Effector memory CD8-positive, alpha-beta T cell (primary cell): ENCODE measurements around the gene CREB3L4.
A peak's percentile ranks its signal among the peaks of the same experiment; 100 is the strongest.
"Not testable (repeated sequence)": the region's sequence is repeated elsewhere in the genome, so short reads cannot be mapped to it uniquely, and the experiment has no call there.

Experiments used
- ATAC-seq: fragments of 150-1000 bp; cut with Tn5 transposase; replicated peaks from 2 replicates; pipeline ENCODE4 v1.10.0; 2021; ENCODE audit warnings: mild to moderate bottlenecking, moderate library complexity
- DNase-seq, 3 experiments: peaks; one replicate each; pipeline ENCODE4 v3.0.0; 2021
- H3K27ac Mint-ChIP-seq, 2 donors: one replicate each; pipeline ENCODE4 v1.8.0; 2022; ENCODE audit warnings: mild to moderate bottlenecking in 2 of 2, mixed read lengths in 2 of 2, moderate library complexity in 2 of 2
- H3K27me3 Mint-ChIP-seq, 2 donors: one replicate each; pipeline ENCODE4 v1.8.0; 2022; ENCODE audit warnings: mixed read lengths in 2 of 2
- H3K36me3 Mint-ChIP-seq: one replicate; pipeline ENCODE4 v1.8.0; 2022; ENCODE audit warnings: mild to moderate bottlenecking, moderate library complexity, mixed read lengths; ENCODE audit not compliant: insufficient read depth
- H3K4me1 Mint-ChIP-seq, 2 donors: one replicate each; pipeline ENCODE4 v1.8.0; 2022; ENCODE audit warnings: low read depth in 2 of 2, mixed read lengths in 2 of 2
- H3K4me3 Mint-ChIP-seq, 2 donors: one replicate each; pipeline ENCODE4 v1.8.0; 2022; ENCODE audit warnings: mild to moderate bottlenecking in 2 of 2, mixed read lengths in 2 of 2, moderate library complexity in 2 of 2
- H3K9me3 Mint-ChIP-seq, 2 donors: one replicate each; pipeline ENCODE4 v1.8.0; 2022; ENCODE audit warnings: mixed read lengths in 2 of 2

Gene CREB3L4

DNA sequence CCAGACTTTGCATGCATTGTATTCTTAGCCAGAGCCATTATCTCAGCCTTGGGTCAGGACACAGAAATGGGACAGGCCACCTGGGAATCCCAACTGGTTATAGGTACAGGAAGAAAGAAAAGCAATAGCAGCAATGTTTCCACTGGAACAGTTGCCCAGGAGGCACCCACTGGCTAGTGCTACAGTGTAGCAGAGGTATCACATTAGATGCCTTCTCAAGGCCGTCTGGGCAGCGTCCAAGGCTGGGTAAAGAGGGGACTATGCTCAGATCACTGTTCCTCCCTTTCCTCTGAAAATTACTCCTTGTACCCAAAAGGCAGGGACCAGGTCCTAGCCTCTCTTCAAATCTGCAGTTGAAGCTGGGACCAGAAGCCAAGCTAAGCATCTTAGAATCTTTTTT is 2.6 kb downstream of the CREB3L4 start:
- no peak overlapping the region for H3K4me3 Mint-ChIP-seq
- peaks cover 25% of the 10 kb centered on the region for H3K36me3 Mint-ChIP-seq
- no peaks in the 10 kb centered on the region for H3K27me3 Mint-ChIP-seq
- H3K9me3 Mint-ChIP-seq = no peaks in the 10 kb centered on the region
- peaks cover 24 to 25% of the 10 kb centered on the region in 2 donors for H3K4me1 Mint-ChIP-seq
- no peak for ATAC-seq
- no peak for DNase-seq
- no peak overlapping the region for H3K27ac Mint-ChIP-seq

GRCh38 chr1:153973071-153973470 is 5.4 kb downstream of the CREB3L4 start:
- DNase-seq (no peak), ATAC-seq (no peak)
- Mint-ChIP-seq H3K9me3 (no peaks in the 10 kb centered on the region), H3K4me1 (peaks cover 24% of the 10 kb centered on the region in 2 donors), H3K4me3 (no peak overlapping the region), H3K27me3 (no peaks in the 10 kb centered on the region), H3K36me3 (peaks cover 35% of the 10 kb centered on the region), H3K27ac (peak overlapping the region in 1 of 2 donors; percentile 46)

DNA sequence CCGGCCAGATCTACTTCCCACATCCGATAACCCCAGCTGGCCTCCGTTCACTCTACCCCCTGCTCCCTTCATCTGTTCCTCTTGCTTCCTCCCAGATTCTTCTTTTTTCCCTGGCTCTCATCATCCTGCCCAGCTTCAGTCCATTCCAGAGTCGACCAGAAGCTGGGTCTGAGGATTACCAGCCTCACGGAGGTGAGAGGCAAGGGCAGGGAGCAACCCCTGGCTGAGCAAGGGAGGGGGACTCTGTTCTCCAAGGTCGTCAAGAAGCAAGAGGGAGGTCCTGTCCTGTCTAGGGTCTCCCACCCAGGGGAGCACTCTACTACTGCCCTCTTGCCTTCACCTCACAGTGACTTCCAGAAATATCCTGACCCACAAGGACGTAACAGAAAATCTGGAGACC is 5.8 kb downstream of the CREB3L4 start:
- Mint-ChIP-seq H3K9me3 (no peaks in the 10 kb centered on the region), H3K36me3 (peaks cover 35% of the 10 kb centered on the region), H3K27me3 (no peaks in the 10 kb centered on the region), H3K27ac (no peak overlapping the region), H3K4me3 (no peak overlapping the region), H3K4me1 (peaks cover 25 to 28% of the 10 kb centered on the region in 2 donors)
- ATAC-seq = no peak
- no peak for DNase-seq

GRCh38 chr1:153976819-153977249 is 9.1 kb downstream of the CREB3L4 start:
- Mint-ChIP-seq H3K27me3 (no peaks in the 10 kb centered on the region), H3K9me3 (no peaks in the 10 kb centered on the region), H3K36me3 (peaks cover 35% of the 10 kb centered on the region), H3K27ac (peak overlapping the region; percentile 89 to 94), H3K4me3 (peak overlapping the region; percentile 93 to 95), H3K4me1 (peaks cover 23 to 34% of the 10 kb centered on the region in 2 donors)
- ATAC-seq (no peak), DNase-seq (no peak)

DNA sequence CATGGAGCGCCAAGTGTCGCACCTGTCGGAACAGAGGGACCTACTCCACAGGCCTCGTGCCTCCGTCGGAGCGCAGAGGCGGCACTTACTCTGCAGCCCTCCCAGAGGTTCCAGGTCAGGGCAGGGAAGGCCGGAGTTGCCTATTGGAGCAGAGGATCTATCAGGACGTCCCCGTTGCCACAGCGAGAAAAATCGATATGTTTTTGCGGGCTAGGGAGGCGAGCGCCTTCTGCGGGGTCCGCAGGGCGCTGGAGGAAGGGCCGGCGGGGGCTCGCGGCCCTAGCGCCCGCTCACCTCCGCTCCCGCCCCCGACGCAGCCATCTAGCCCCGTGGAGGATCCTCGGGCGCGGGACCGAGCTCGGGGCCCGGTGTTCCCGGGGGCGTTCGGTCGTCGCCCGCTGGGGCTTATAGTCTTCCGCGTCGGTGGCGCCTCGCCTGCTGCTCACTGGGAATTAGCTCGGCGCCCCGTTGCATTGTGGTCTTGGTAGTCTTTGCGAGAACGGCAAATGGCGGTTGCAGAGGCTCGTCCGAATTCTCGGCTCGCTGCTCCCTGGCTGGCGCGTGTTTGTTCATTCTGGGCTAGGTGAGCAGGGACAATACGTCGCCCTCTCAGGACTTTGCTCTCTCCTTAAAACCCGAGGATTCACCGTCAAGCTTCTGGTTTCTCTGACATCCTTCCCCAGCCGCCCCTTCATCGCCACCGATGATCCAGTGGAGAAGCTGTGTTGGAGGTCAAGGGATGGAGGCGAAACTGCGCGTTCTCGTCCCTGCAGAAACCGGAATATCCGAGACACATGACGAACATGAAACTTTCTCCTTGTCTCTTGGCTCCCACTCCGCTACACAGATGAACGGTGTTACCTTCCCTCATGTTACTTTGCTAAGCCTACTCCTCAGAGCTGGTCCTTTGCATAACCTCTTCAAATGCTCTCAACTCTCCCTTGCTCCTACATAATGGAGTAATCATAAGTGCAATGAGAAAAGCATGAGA is 9.8 kb downstream of the CREB3L4 start, which contains the start of gene JTB:
Gene JTB, minus strand, starts transcription at position 425 of the 991 bp plus-strand sequence. Its CDS starts 422 bp downstream, at position 3.
- Mint-ChIP-seq H3K36me3 (peaks cover 35% of the 10 kb centered on the region), H3K4me3 (peak within 1 kb of the TSS; percentile 93 to 95), H3K27me3 (no peaks in the 10 kb centered on the region), H3K9me3 (no peaks in the 10 kb centered on the region), H3K27ac (peak within 1 kb of the TSS; percentile 89 to 94), H3K4me1 (peaks cover 23 to 30% of the 10 kb centered on the region in 2 donors)
- peak; percentile 97 for ATAC-seq
- DNase-seq = peak; percentile 71 to 74 (median 72)

DNA sequence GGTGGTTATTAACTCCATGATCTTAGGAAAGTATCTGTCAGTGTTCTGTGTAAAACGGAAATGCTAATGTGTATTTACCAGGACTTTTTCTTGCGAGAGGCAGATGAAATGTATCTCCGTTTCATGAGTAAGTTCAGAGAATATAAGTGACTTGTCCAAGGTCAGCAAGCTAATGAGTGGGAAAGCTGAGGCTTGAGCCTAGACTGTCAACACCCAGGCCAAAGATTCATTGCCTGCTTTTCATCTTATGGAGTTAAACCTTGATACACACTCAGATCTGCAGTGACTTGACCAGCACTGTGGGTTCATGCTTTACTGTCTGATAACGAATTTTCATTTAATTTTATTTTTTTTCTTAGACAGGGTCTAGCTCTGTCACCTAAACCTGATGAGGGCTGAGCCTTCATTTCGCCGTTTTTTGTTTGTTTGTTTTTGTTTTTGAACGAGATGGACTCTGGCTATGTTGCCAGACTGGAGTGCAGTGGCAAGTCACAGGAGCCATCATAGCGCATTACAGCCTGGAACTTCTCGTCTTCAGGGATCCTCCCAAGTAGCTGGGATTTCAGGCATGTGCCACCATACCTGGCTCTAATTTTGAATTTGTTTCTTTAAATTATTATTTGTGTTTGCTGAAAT is 10.7 kb downstream of the CREB3L4 start:
- peak overlapping the region; percentile 93 to 95 for H3K4me3 Mint-ChIP-seq
- no peak for ATAC-seq

DNA sequence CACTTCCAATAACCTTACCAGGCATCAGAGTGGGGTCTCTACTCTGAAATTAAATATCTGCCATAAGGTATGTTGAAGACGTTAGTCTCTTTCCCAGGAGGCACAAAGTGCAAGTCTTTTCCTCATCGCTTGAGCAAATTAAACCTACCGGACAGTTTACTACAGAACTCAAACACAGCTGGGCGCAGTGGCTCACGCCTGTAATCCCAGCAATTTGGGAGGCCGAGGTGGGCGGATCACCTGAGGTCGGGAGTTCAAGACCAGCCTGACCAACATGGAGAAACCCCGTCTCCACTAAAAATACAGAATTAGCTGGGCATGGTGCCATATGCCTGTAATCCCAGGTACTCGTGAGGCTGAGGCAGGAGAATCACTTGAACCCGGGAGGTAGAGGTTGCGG is 11.4 kb downstream of the CREB3L4 start:
- DNase-seq, H3K9me3 Mint-ChIP-seq, ATAC-seq, H3K27me3 Mint-ChIP-seq: not testable (repeated sequence)
- Mint-ChIP-seq H3K27ac (peak overlapping the region; percentile 17 to 89), H3K4me1 (peaks cover 23 to 30% of the 10 kb centered on the region in 2 donors), H3K4me3 (peak overlapping the region; percentile 93 to 95), H3K36me3 (peaks cover 30% of the 10 kb centered on the region)

More for the DNA sequence above, 10.7 kb downstream of the CREB3L4 start:
- peaks cover 35% of the 10 kb centered on the region for H3K36me3 Mint-ChIP-seq
- no peaks in the 10 kb centered on the region for H3K9me3 Mint-ChIP-seq
- H3K27ac Mint-ChIP-seq = peak overlapping the region; percentile 89 to 94
- DNase-seq = no peak
- peaks cover 23 to 30% of the 10 kb centered on the region in 2 donors for H3K4me1 Mint-ChIP-seq
- H3K27me3 Mint-ChIP-seq = no peaks in the 10 kb centered on the region

- Mint-ChIP-seq H3K4me1 (peaks cover 8 to 19% of the 10 kb centered on the region in 2 donors), H3K27me3 (peaks cover 9 to 14% of the 10 kb centered on the region in 2 donors)
- H3K4me3 Mint-ChIP-seq, H3K27ac Mint-ChIP-seq, H3K9me3 Mint-ChIP-seq, H3K36me3 Mint-ChIP-seq, DNase-seq, ATAC-seq: not testable (repeated sequence)
Observed at GRCh38 chr1:153981735-153982134, 14.0 kb downstream of the CREB3L4 start.

GRCh38 chr1:153984123-153984894 is 16.6 kb downstream of the CREB3L4 start:
- DNase-seq (no peak), ATAC-seq (no peak)
- Mint-ChIP-seq H3K27me3 (peaks cover 9 to 14% of the 10 kb centered on the region in 2 donors), H3K4me3 (no peak overlapping the region), H3K4me1 (peaks cover 6 to 8% of the 10 kb centered on the region in 2 donors), H3K27ac (no peak overlapping the region), H3K9me3 (no peaks in the 10 kb centered on the region), H3K36me3 (no peaks in the 10 kb centered on the region)

GRCh38 chr1:153985341-153985912 is 17.7 kb downstream of the CREB3L4 start:
- H3K4me1 Mint-ChIP-seq = peaks cover 12 to 16% of the 10 kb centered on the region in 2 donors
- peaks cover 2% of the 10 kb centered on the region for H3K36me3 Mint-ChIP-seq
- H3K9me3 Mint-ChIP-seq = no peaks in the 10 kb centered on the region
- H3K27ac Mint-ChIP-seq = no peak overlapping the region
- ATAC-seq = no peak
- no peak overlapping the region for H3K4me3 Mint-ChIP-seq
- DNase-seq = no peak
- H3K27me3 Mint-ChIP-seq = peaks cover 9 to 14% of the 10 kb centered on the region in 2 donors

DNA sequence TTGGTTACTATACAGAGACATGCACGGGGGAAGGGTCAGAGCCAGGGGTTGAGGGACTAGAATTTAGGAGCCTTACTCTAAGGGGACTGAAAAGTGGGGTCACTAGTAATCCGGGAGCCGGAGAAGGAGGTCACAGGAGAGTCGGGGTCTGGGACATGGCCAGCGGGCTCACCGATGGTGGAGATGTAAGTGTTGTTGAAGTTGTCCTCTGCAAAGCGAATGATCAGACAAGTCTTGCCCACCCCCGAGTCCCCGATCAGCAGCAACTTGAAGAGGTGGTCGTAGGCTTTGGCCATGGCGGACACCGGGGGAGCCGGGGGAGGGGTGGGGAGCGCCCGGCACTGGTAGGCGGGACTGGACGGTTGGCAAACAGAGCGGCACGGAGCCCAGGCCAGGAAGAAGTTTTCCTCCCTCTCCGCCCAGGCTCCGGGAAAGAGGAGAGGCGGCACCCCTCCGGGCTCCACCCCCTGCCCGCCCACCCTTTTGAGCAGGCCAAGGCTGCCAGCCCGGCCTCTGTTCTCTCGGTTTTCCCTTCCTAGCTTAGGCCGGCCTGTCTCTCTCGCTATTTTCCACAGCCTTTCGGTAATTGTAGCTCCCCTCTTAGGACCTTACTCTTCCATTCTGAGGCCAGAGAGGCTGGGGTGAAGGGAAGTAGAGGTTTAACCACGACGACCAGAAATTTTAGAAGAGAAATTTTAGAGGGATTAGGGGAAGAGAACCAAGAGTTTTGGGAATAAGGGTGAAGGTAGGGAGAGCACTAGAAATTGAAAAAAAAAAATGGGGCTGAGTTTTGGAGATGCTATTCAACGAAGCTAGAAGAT is 18.4 kb downstream of the CREB3L4 start, which contains the start of gene RAB13:
Gene RAB13, minus strand, starts transcription at position 399 of the 821 bp plus-strand sequence. Its CDS starts 103 bp downstream, at position 296.
- Mint-ChIP-seq H3K27ac (peak within 1 kb of the TSS; percentile 52 to 74), H3K9me3 (no peaks in the 10 kb centered on the region), H3K36me3 (peaks cover 9% of the 10 kb centered on the region), H3K27me3 (peaks cover 9 to 14% of the 10 kb centered on the region in 2 donors), H3K4me1 (peaks cover 16 to 19% of the 10 kb centered on the region in 2 donors), H3K4me3 (peak within 1 kb of the TSS; percentile 23 to 44)
- no peak for ATAC-seq
- DNase-seq = no peak

DNA sequence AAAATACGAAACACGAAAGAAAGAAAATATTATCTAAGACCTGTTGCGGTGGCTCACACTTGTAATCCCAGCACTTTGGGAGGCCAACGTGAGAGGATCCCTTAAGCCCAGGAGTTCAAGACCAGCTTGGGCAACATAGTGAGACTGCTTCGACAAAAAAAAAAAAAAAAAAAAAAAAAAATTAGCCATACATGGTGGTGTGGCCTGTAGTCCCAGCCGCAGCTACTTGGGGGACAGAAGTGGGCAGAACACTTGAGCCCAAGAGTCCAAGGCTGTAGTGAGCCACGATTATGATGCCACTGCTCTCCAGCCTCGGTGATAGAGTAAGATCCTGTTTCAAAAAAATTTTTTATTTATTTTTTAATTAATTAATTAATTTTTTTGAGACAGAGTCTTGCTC is 19.9 kb downstream of the CREB3L4 start:
- DNase-seq (no peak), ATAC-seq (no peak)
- Mint-ChIP-seq H3K27me3 (peaks cover 9 to 14% of the 10 kb centered on the region in 2 donors), H3K4me1 (peaks cover 28 to 32% of the 10 kb centered on the region in 2 donors), H3K4me3 (no peak overlapping the region), H3K27ac (no peak overlapping the region), H3K36me3 (peaks cover 24% of the 10 kb centered on the region), H3K9me3 (no peaks in the 10 kb centered on the region)
